VCaP (cell line): ENCODE data around the gene TMEM171.

Experiments
- H3K27ac ChIP-seq: fragments of 450-650 bp; 2 replicates; pipeline ENCODE4 v1.5.1; 2017
- TF ChIP-seq, protein P1 (sequence below): fragments of 450-650 bp; conservative IDR thresholded peaks from 2 replicates; pipeline ENCODE4 v1.5.1; 2017; ENCODE audit warnings: mild to moderate bottlenecking, moderate library complexity

Gene TMEM171

DNA sequence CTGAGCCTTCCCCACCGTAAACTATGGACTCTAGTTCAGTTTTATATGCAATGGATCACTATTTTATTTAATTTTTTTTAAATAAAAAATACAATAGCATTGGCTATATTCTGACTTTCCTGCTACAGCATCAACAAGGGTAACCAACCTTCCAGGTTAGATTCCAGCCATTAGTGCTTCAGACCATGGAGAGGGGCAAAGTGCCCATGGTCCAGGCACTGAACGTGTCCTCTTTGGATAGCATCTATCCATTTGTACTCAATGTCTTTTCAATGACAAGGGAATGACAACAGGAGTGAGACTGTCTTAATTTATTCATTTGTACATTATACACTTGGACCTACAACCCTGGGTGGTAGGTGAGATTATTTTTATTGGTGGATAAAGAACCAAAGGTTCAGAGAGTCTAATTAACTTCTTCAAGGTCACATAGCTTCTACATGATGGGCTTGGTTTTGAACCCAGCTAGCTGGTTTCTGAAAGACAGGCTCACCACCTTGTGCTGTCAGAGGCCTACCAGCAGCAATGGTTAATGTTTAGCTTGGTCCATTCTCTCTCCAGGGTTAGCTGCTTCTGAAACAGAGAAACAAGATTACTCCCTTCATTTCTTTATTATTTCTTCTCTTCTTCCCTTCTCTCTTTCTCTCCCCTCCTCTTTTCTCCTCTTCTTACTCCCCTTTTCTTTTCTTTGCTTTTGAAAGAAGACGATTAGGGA, 11.5 kb downstream of the TMEM171 start:
- TF ChIP-seq, protein P1, sequence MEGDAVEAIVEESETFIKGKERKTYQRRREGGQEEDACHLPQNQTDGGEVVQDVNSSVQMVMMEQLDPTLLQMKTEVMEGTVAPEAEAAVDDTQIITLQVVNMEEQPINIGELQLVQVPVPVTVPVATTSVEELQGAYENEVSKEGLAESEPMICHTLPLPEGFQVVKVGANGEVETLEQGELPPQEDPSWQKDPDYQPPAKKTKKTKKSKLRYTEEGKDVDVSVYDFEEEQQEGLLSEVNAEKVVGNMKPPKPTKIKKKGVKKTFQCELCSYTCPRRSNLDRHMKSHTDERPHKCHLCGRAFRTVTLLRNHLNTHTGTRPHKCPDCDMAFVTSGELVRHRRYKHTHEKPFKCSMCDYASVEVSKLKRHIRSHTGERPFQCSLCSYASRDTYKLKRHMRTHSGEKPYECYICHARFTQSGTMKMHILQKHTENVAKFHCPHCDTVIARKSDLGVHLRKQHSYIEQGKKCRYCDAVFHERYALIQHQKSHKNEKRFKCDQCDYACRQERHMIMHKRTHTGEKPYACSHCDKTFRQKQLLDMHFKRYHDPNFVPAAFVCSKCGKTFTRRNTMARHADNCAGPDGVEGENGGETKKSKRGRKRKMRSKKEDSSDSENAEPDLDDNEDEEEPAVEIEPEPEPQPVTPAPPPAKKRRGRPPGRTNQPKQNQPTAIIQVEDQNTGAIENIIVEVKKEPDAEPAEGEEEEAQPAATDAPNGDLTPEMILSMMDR, result no peak
- H3K27ac ChIP-seq, result no peak overlapping the region

DNA sequence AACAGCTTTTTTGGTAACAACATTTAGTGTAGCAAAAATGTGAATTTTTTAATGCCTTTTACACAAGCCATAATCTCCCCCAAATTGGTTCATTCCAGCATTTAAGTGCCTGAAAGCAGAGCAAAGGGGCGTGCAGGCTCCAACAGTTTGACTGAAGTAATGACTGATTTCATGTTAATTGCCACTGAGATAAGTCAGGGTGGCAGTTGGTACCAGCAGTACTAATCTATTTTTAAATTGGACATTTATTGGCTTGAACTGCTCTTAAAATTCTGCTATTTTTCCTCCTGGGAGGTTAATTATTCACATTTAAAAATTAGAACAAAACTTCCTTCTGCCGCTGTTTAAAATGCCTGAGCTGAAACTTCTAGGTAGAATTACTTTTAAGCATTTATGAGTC, 12.4 kb downstream of the TMEM171 start:
- no peak overlapping the region for H3K27ac ChIP-seq
- TF ChIP-seq, protein P1, result no peak

DNA sequence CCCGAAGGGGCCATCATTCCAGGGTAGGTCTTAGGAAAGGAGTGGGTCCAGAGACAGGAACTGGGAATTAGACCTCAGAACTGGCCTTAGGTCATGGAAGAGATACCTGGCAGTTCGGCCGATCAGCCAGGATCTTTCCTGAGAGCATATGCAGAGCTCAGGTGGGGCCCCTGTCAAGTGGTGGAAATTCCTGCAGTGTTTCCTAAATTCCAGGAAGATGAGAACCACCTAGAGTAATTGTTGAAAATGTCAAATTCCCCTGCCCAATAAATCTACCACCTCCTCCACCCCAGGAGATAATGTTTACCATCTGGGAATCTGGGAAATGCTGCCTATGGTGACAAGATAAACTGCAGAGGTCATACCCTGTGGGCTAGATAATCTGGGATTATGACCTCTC, 14.6 kb downstream of the TMEM171 start:
- TF ChIP-seq, protein P1, result no peak
- H3K27ac ChIP-seq, result no peak overlapping the region

DNA sequence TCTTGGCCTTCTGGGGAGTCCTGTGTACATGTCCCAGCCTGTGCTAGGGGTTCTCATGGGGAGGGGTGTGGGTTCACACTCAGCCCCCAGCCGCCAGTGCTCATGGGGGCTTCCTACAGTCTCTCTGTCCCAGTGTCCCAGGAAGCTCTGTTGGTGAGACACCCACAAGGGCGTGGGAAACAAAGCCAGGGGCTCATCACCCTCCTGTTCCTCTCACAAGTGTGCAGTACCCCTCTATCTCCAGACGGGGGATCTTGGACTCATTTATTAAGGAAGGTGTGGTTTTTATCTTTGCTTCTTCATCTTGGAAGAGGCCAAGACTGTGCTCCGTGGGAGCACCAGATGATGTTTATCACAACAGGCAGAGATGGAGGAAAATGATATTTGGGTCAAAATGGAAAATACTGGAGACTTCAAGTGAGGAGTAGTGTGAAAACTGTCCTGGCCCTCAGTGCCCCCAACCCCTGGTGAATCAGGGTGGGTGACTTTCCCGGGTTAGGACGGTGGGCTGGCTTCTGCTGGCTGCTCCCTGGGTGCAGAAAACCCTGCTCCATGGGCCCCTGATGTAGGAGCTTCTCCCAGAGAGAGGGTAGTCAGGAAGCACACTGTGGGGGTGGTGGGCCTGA, 15.2 kb downstream of the TMEM171 start:
- no peak overlapping the region for H3K27ac ChIP-seq
- TF ChIP-seq, protein P1, result peak; percentile 34

DNA sequence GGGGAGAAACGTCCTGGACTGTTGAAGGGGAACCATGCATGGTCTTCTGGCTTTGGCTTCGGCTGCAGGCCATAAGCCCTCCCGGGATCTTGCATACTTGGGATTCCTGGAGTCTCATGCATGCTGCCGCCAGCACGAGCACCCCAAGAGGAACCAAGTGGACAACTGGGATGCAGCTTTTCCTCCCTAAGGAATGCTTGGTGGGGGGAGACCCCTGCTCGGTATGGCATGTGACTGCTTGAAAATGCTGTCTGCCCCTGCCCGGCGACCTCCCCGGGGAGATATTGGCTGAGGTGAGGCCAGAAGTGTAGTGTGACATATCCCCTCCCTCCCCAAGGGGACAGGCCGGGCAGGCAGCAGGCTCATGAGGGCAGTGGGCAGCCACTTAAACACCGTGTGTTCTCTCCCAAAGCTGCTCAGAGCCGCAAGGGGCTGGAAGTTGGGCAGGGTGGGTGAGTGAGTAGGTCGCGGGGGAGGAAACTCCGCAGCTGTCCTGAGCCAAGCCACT, 15.7 kb downstream of the TMEM171 start:
- TF ChIP-seq, protein P1, result no peak
- H3K27ac ChIP-seq, result no peak overlapping the region

DNA sequence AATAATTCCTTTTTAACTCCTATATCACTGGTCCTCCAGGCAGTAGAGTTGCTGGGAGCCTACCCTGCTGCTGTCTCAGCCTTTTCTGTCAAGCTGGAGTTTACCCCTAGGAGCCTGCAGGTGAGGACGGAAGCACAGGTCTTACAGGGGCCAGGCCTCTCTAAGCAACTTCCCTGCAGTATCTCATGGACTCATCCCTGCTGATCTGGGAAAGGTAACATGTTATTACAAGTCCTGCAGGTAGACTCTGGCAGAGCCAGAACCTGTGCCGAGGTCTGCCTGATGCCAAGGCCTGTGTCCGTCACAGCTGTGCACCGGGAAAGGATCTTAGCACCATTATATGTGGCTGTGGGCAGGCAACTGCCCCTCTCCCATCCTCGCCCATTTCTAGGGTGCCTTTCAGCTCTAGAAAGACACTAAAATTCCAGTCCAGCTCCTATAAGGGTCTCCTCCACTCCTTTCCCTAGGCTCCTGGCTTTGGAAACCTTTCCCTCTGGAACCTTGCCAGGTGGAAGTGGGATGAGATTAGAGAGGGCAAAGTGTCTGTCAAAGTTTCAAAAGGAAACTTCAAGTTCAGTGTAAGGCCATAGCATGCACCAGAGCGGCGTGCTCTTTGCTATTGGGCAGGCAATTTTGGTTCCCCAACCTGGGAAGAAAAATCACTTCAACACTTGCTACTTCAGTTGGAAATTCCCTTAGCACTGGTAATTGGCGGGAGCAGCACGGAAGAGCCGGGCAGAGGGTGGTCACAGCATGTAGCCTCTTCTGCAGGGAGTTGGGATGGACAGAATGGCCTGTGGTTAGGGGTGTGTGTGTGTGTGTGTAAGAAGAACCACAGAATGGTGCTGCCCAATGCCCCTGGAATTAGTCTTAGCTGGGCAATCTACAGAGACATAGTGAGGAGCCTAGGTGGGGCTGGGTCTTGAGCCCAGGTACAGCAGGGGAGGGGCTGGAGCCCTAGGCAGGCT, 17.5 kb downstream of the TMEM171 start:
- TF ChIP-seq, protein P1, result no peak
- no peak overlapping the region for H3K27ac ChIP-seq

DNA sequence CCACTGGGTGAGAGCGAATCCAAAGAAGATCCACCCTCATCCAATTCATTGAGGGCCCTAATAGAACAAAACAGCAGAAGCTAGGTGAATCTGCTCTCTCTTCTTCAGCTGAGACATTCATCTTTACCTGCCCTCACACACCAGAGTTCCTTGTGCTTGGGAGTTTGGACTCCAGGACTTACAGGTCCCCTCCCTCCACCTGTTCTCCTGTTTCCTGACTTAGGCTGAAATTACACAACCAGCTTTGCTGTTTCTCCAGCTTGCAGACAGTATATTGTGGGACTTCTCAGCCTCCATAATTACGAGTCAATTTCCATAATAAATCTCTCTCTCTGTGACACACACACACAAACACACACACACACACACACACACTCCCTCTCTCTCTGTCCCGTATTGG, 19.1 kb downstream of the TMEM171 start:
- TF ChIP-seq, protein P1, result no peak
- no peak overlapping the region for H3K27ac ChIP-seq
